ENCODE data around the gene AGR2. TPM values are rescaled to one million over a fixed set of nuclear protein-coding genes. Genes with fewer than 3 reads are reported as not detected.

AGR2 gene
- total RNA-seq, 1 donor from 2014 or later: 2.9 TPM

GRCh38 chr7:16776053-16776452, 28.7 kb downstream of the AGR2 start:
- H3K4me3 Mint-ChIP-seq: no peak overlapping the region
- H3K27me3 Mint-ChIP-seq (ENCODE audit: low read depth): no peaks in the 10 kb centered on the region

GRCh38 chr7:16774986-16775385, 29.8 kb downstream of the AGR2 start:
- Mint-ChIP-seq H3K27me3 (ENCODE audit: low read depth) (no peaks in the 10 kb centered on the region), H3K4me1 (peaks cover 14% of the 10 kb centered on the region), H3K27ac (no peak overlapping the region), H3K9me3 (peaks cover 4% of the 10 kb centered on the region), H3K36me3 (peaks cover 3% of the 10 kb centered on the region), H3K4me3 (no peak overlapping the region)
- no peak for DNase-seq (ENCODE audit: low spot score in 2 of 2, unreplicated experiment in 2 of 2)
- TF ChIP-seq CTCF (IDR thresholded peaks at IDR 0.05; ENCODE audit: unreplicated experiment): no peak

More at GRCh38 chr7:16776053-16776452, 28.7 kb downstream of the AGR2 start:
- no peak for DNase-seq (ENCODE audit: low spot score in 2 of 2, unreplicated experiment in 2 of 2)
- no peak for TF ChIP-seq CTCF (IDR thresholded peaks at IDR 0.05; ENCODE audit: unreplicated experiment)
- Mint-ChIP-seq H3K27ac (no peak overlapping the region), H3K36me3 (peaks cover 2% of the 10 kb centered on the region), H3K9me3 (no peaks in the 10 kb centered on the region), H3K4me1 (peaks cover 14% of the 10 kb centered on the region)

- H3K27ac Mint-ChIP-seq: no peak overlapping the region
- H3K36me3 Mint-ChIP-seq: peaks cover 4% of the 10 kb centered on the region
- peaks cover 14% of the 10 kb centered on the region for H3K4me1 Mint-ChIP-seq
- peaks cover 4% of the 10 kb centered on the region for H3K9me3 Mint-ChIP-seq
- DNase-seq (ENCODE audit: low spot score in 2 of 2, unreplicated experiment in 2 of 2): no peak
- H3K4me3 Mint-ChIP-seq: no peak overlapping the region
- no peak for TF ChIP-seq CTCF (IDR thresholded peaks at IDR 0.05; ENCODE audit: unreplicated experiment)
- no peaks in the 10 kb centered on the region for H3K27me3 Mint-ChIP-seq (ENCODE audit: low read depth)
These were observed 30.5 kb downstream of the AGR2 start for GRCh38 chr7:16774294-16774693.

GRCh38 chr7:16773884-16774283, 30.9 kb downstream of the AGR2 start:
- DNase-seq (ENCODE audit: low spot score in 2 of 2, unreplicated experiment in 2 of 2): no peak
- Mint-ChIP-seq H3K4me3 (no peak overlapping the region), H3K4me1 (peaks cover 14% of the 10 kb centered on the region), H3K36me3 (peaks cover 5% of the 10 kb centered on the region), H3K27ac (no peak overlapping the region), H3K27me3 (ENCODE audit: low read depth) (no peaks in the 10 kb centered on the region), H3K9me3 (peaks cover 4% of the 10 kb centered on the region)
- no peak for TF ChIP-seq CTCF (IDR thresholded peaks at IDR 0.05; ENCODE audit: unreplicated experiment)

GRCh38 chr7:16773326-16773725, 31.5 kb downstream of the AGR2 start:
- peaks cover 5% of the 10 kb centered on the region for H3K36me3 Mint-ChIP-seq
- no peaks in the 10 kb centered on the region for H3K27me3 Mint-ChIP-seq (ENCODE audit: low read depth)
- no peak overlapping the region for H3K27ac Mint-ChIP-seq
- no peak overlapping the region for H3K4me3 Mint-ChIP-seq
- DNase-seq (ENCODE audit: low spot score in 2 of 2, unreplicated experiment in 2 of 2): no peak
- H3K9me3 Mint-ChIP-seq: peaks cover 4% of the 10 kb centered on the region
- H3K4me1 Mint-ChIP-seq: peaks cover 14% of the 10 kb centered on the region
- no peak for TF ChIP-seq CTCF (IDR thresholded peaks at IDR 0.05; ENCODE audit: unreplicated experiment)
